Bronchial epithelial cell (primary cell): Measurements from ENCODE around the gene KRTAP10-8. TPM values are rescaled to one million over a fixed set of nuclear protein-coding genes. Genes with fewer than 3 reads are reported as not detected.
"Not testable (repeated sequence)": the region's sequence is repeated elsewhere in the genome, so short reads cannot be mapped to it uniquely, and the experiment has no call there.

Experiments used
- DNase-seq: peaks from one replicate; pipeline ENCODE4 v3.0.0-alpha.2; 2010; ENCODE audit warnings: low read depth
- FAIRE-seq: peaks from 2 replicates; lab custom pipeline; 2011; peaks lifted over from hg19 to GRCh38; lab: Jason Lieb, UNC
- H3K27me3 ChIP-seq: 2 replicates; pipeline ENCODE4 v1.5.1; 2011; ENCODE audit warnings: low read length; ENCODE audit not compliant: control insufficient read depth, insufficient read depth
- H3K36me3 ChIP-seq: 2 replicates; pipeline ENCODE4 v1.5.1; 2011; ENCODE audit warnings: low read length; ENCODE audit not compliant: control insufficient read depth, insufficient read depth
- H3K4me3 ChIP-seq: 2 replicates; pipeline ENCODE4 v1.5.1; 2011; ENCODE audit warnings: mild to moderate bottlenecking, low read depth, low read length, control low read depth
- CTCF ChIP-seq: IDR thresholded peaks from 2 replicates; pipeline ENCODE4 v1.5.1; 2011; ENCODE audit warnings: mild to moderate bottlenecking, moderate library complexity, low read length, control low read depth, inconsistent platforms; ENCODE audit not compliant: insufficient read depth, severe bottlenecking
- total RNA-seq: library from RNA; depleted of rRNA; stranded (reverse); fragments of >200 nt; gene quantifications from 2 replicates; pipeline ENCODE4 v1.2.1, GENCODE V29; 2014

KRTAP10-8 gene
- total RNA-seq, 1 donor from 2014 or later = not detected

GRCh38 chr21:44654576-44655175 is 42.8 kb downstream of the KRTAP10-8 start, which contains the start of gene KRTAP12-4:
Gene KRTAP12-4, minus strand, starts transcription at chr21:44654659. Its CDS starts 45 bp downstream, at chr21:44654614.
- Histone ChIP-seq H3K4me3 (no peak within 1 kb of the TSS), H3K27me3 (no peaks in the 10 kb centered on the region), H3K36me3 (no peaks in the 10 kb centered on the region)
- DNase-seq = no peak
- no peak for TF ChIP-seq CTCF
- FAIRE-seq = peak; percentile 91

GRCh38 chr21:44656868-44657267 is 45.0 kb downstream of the KRTAP10-8 start:
- H3K4me3 ChIP-seq = no peak overlapping the region
- no peak for DNase-seq
- no peaks in the 10 kb centered on the region for H3K27me3 ChIP-seq
- no peak for TF ChIP-seq CTCF
- no peak for FAIRE-seq
- H3K36me3 ChIP-seq = no peaks in the 10 kb centered on the region

- TF ChIP-seq CTCF = no peak
- Histone ChIP-seq H3K27me3 (no peaks in the 10 kb centered on the region), H3K36me3 (no peaks in the 10 kb centered on the region), H3K4me3 (no peak within 1 kb of the TSS)
- FAIRE-seq = peak; percentile 68
- no peak for DNase-seq
Measured at GRCh38 chr21:44657635-44658540, 46.0 kb downstream of the KRTAP10-8 start, which contains the start of gene KRTAP12-3. Gene KRTAP12-3, plus strand, starts transcription at chr21:44657932. Its CDS starts 48 bp downstream, at chr21:44657980.

- DNase-seq (no peak), FAIRE-seq (no peak)
- H3K4me3 ChIP-seq = no peak overlapping the region
- no peaks in the 10 kb centered on the region for H3K27me3 ChIP-seq
- no peaks in the 10 kb centered on the region for H3K36me3 ChIP-seq
- TF ChIP-seq CTCF = no peak
Measured at GRCh38 chr21:44658541-44658910, 46.6 kb downstream of the KRTAP10-8 start.

- Histone ChIP-seq H3K27me3 (no peaks in the 10 kb centered on the region), H3K36me3 (no peaks in the 10 kb centered on the region), H3K4me3 (no peak overlapping the region)
- TF ChIP-seq CTCF = no peak
- DNase-seq (no peak), FAIRE-seq (no peak)
Measured at GRCh38 chr21:44658913-44659595, 47.2 kb downstream of the KRTAP10-8 start.

GRCh38 chr21:44661567-44661966 is 49.7 kb downstream of the KRTAP10-8 start:
- H3K36me3 ChIP-seq, FAIRE-seq: not testable (repeated sequence)

More at GRCh38 chr21:44661567-44661966, 49.7 kb downstream of the KRTAP10-8 start:
- not testable (repeated sequence) for DNase-seq, H3K4me3 ChIP-seq, H3K27me3 ChIP-seq
